Measurements from ENCODE around the gene TNFRSF25. TPM values are rescaled to one million over a fixed set of nuclear protein-coding genes. Genes with fewer than 3 reads are reported as not detected.
A peak's percentile ranks its signal among the peaks of the same experiment; 100 is the strongest.

TNFRSF25 gene
- total and polyA plus RNA-seq, 11 donors: 4.7 to 17.5 (median 9.3) TPM

- no peak overlapping the region for H3K4me3 ChIP-seq
- TF ChIP-seq CTCF (IDR thresholded peaks at IDR 0.05) (no peak), POLR2A (IDR thresholded peaks at IDR 0.05) (no peak)
- H3K9me3 ChIP-seq: no peaks in the 10 kb centered on the region
- no peaks in the 10 kb centered on the region for H3K27me3 ChIP-seq
- H3K4me1 ChIP-seq: peaks cover 0 to 6% (median 0%) of the 10 kb centered on the region in 12 donors
- ATAC-seq (no peak), DNase-seq (no peak)
- H3K27ac ChIP-seq: no peak overlapping the region
- peaks cover 0 to 55% (median 23%) of the 10 kb centered on the region in 9 donors for H3K36me3 ChIP-seq
- intact Hi-C loops (cut with DNase I): no loop called here
- WGBS, 4 donors: 89 to 91% (median 90%) methylated on average over 5 of the region's 5 CpGs
These were observed 10.5 kb upstream of the TNFRSF25 start for GRCh38 chr1:6476483-6476882.

- intact Hi-C loops (cut with DNase I): no loop called here
- Histone ChIP-seq H3K27me3 (no peaks in the 10 kb centered on the region), H3K27ac (no peak overlapping the region), H3K4me1 (peaks cover 0 to 6% (median 0%) of the 10 kb centered on the region in 12 donors), H3K9me3 (no peaks in the 10 kb centered on the region), H3K4me3 (no peak overlapping the region), H3K36me3 (peaks cover 0 to 64% (median 29%) of the 10 kb centered on the region in 9 donors)
- WGBS, 4 donors: 35 to 64% (median 48%) methylated on average over 22 to 33 of the region's 33 CpGs
- peak in 3 of 4 donors; percentile 70 to 79 (median 70) for ATAC-seq
- TF ChIP-seq POLR2A (IDR thresholded peaks at IDR 0.05) (no peak), CTCF (IDR thresholded peaks at IDR 0.05) (peak; percentile 78 to 96 (median 90))
- DNase-seq: peak in 4 of 5 donors; percentile 55 to 82 (median 66)
These were observed 9.6 kb upstream of the TNFRSF25 start for GRCh38 chr1:6475381-6476133.

- WGBS, 4 donors: 83 to 86% (median 85%) methylated on average over 13 of the region's 13 CpGs
- no peaks in the 10 kb centered on the region for H3K9me3 ChIP-seq
- no peak for DNase-seq
- no peak for TF ChIP-seq CTCF (IDR thresholded peaks at IDR 0.05)
- TF ChIP-seq POLR2A (IDR thresholded peaks at IDR 0.05): no peak
- H3K36me3 ChIP-seq: peaks cover 0 to 71% (median 37%) of the 10 kb centered on the region in 9 donors
- peaks cover 0 to 6% (median 0%) of the 10 kb centered on the region in 12 donors for H3K4me1 ChIP-seq
- H3K4me3 ChIP-seq: no peak overlapping the region
- no peak overlapping the region for H3K27ac ChIP-seq
- intact Hi-C loops (cut with DNase I): no loop called here
- H3K27me3 ChIP-seq: no peaks in the 10 kb centered on the region
- no peak for ATAC-seq
These were observed 8.9 kb upstream of the TNFRSF25 start for GRCh38 chr1:6474815-6475282.

GRCh38 chr1:6473974-6474814, 8.2 kb upstream of the TNFRSF25 start:
- Histone ChIP-seq H3K27ac (no peak overlapping the region), H3K4me3 (no peak overlapping the region), H3K27me3 (no peaks in the 10 kb centered on the region), H3K4me1 (peaks cover 0 to 6% (median 0%) of the 10 kb centered on the region in 12 donors), H3K9me3 (no peaks in the 10 kb centered on the region), H3K36me3 (peaks cover 0 to 77% (median 43%) of the 10 kb centered on the region in 9 donors)
- intact Hi-C loops (cut with DNase I): no loop called here
- 83 to 89% (median 87%) methylated on average over 12 to 33 of the region's 33 CpGs for WGBS, 4 donors
- no peak for DNase-seq
- TF ChIP-seq CTCF (IDR thresholded peaks at IDR 0.05) (no peak), POLR2A (IDR thresholded peaks at IDR 0.05) (no peak)
- no peak for ATAC-seq

Data from heart left ventricle (tissue), 16 donors.